Mucosa of rectum (tissue), 2 donors: ENCODE results near the gene LRMDA.

Experiments
- H3K27ac ChIP-seq, 2 donors: one replicate each; pipeline ENCODE4 v1.7.0; 2013; ENCODE audit warnings: inconsistent platforms in 2 of 2, low read depth in 2 of 2, low read length in 2 of 2
- H3K27me3 ChIP-seq, 2 donors: one replicate each; pipeline ENCODE4 v1.7.0; 2013; ENCODE audit warnings: low read length in 2 of 2; ENCODE audit not compliant: control insufficient read depth in 2 of 2, insufficient read depth in 2 of 2
- H3K36me3 ChIP-seq, 2 donors: one replicate each; pipeline ENCODE4 v1.7.0; 2013; ENCODE audit warnings: low read length in 2 of 2; ENCODE audit not compliant: control insufficient read depth in 2 of 2, insufficient read depth in 2 of 2
- H3K4me1 ChIP-seq, 2 donors: one replicate each; pipeline ENCODE4 v1.7.0; 2013; ENCODE audit warnings: low read length in 2 of 2, mild to moderate bottlenecking in 1 of 2; ENCODE audit not compliant: control insufficient read depth in 2 of 2, insufficient read depth in 2 of 2
- H3K4me3 ChIP-seq, 2 donors: one replicate each; pipeline ENCODE4 v1.7.0; 2013; ENCODE audit warnings: low read length in 2 of 2
- H3K9ac ChIP-seq, 2 donors: one replicate each; pipeline ENCODE4 v1.7.0; 2013; ENCODE audit warnings: low read length in 2 of 2, low read depth in 1 of 2, mild to moderate bottlenecking in 1 of 2
- H3K9me3 ChIP-seq, 2 donors: one replicate each; pipeline ENCODE4 v1.7.0; 2013; ENCODE audit warnings: low read length in 2 of 2; ENCODE audit not compliant: control insufficient read depth in 2 of 2
- donor health status: healthy.
- donor health status: Normal muscosa, but diverticular disease.

LRMDA gene

DNA sequence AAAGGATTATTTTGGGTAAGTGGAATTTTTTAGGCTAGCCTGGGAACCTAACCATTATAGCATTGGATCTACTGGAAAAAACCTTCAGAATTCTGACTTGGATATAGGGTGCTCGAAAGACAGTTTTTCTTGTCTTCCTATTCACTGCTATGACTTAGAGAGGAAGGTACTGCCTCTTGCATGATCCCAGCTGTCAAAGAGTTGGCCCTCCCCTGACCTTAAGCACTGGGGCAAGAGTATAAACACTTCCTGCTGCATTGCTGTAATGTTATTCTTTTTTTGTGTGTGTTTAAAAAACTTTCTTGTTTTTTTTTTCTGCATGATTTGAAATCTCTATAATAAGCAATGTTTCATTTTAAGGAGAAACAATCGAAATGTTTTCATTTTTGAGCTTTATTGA is 113.0 kb downstream of the LRMDA start:
- Histone ChIP-seq H3K9me3 (no peaks in the 10 kb centered on the region), H3K4me3 (no peak overlapping the region), H3K9ac (no peak overlapping the region), H3K27me3 (no peaks in the 10 kb centered on the region), H3K27ac (no peak overlapping the region), H3K36me3 (no peaks in the 10 kb centered on the region), H3K4me1 (no peaks in the 10 kb centered on the region)

- Histone ChIP-seq H3K9ac (no peak overlapping the region), H3K27me3 (no peaks in the 10 kb centered on the region), H3K36me3 (no peaks in the 10 kb centered on the region), H3K9me3 (no peaks in the 10 kb centered on the region), H3K4me3 (no peak overlapping the region), H3K4me1 (no peaks in the 10 kb centered on the region), H3K27ac (no peak overlapping the region)
Observed at GRCh38 chr10:75544993-75545706, 113.7 kb downstream of the LRMDA start.

GRCh38 chr10:75546004-75546403 is 114.6 kb downstream of the LRMDA start:
- no peak overlapping the region for H3K4me3 ChIP-seq
- no peak overlapping the region for H3K9ac ChIP-seq
- no peak overlapping the region for H3K27ac ChIP-seq
- H3K4me1 ChIP-seq = no peaks in the 10 kb centered on the region
- H3K27me3 ChIP-seq = no peaks in the 10 kb centered on the region
- no peaks in the 10 kb centered on the region for H3K36me3 ChIP-seq
- no peaks in the 10 kb centered on the region for H3K9me3 ChIP-seq

DNA sequence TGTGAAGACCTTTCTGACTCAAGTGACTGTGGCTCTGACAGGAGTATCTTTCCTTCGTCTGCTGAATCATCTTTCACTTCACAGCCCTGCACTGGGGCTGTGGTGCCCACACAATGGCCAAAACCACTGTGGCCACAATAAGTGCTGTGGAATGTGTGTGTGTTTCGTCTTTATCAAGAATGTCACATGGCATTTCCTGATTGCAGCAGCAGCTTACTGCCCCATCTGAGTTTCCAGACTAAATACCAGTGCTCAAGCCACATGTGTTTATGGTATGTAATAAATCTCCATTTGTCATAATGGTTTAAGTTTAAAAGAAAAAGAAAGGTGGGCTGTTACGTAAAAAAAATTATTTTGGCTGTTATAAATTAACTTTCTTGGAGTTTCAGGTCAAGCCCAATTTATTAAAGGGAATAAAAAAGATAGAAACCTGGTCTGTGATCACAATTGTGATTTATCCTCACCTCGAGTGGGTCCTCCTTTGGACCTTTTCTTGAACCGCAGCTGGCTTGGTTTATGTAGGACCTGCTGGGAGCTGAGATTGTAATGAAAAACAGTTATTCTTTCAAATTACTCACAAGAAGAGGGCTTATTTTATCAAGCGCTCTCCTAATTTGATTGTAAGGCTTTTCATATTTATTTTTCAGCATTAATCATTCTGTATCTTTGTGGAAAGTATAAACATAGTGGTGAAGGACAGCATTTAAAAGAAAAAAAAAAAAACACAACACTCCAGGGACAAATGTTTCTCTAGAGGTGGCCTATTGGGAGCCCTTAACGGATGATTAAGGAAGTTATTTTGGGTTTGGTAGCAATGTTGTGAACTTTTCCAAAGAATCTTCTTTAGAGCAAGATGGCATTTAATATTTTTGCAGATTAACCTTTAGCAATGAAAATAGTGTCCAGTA is 116.2 kb downstream of the LRMDA start:
- no peak overlapping the region for H3K9ac ChIP-seq
- no peaks in the 10 kb centered on the region for H3K27me3 ChIP-seq
- H3K9me3 ChIP-seq = no peaks in the 10 kb centered on the region
- H3K4me3 ChIP-seq = no peak overlapping the region
- no peaks in the 10 kb centered on the region for H3K36me3 ChIP-seq
- no peaks in the 10 kb centered on the region for H3K4me1 ChIP-seq
- no peak overlapping the region for H3K27ac ChIP-seq

GRCh38 chr10:75548356-75548755 is 116.9 kb downstream of the LRMDA start:
- Histone ChIP-seq H3K27me3 (no peaks in the 10 kb centered on the region), H3K4me3 (no peak overlapping the region), H3K4me1 (no peaks in the 10 kb centered on the region), H3K27ac (no peak overlapping the region), H3K9ac (no peak overlapping the region), H3K36me3 (no peaks in the 10 kb centered on the region), H3K9me3 (peaks cover 0 to 2% of the 10 kb centered on the region in 2 donors)

DNA sequence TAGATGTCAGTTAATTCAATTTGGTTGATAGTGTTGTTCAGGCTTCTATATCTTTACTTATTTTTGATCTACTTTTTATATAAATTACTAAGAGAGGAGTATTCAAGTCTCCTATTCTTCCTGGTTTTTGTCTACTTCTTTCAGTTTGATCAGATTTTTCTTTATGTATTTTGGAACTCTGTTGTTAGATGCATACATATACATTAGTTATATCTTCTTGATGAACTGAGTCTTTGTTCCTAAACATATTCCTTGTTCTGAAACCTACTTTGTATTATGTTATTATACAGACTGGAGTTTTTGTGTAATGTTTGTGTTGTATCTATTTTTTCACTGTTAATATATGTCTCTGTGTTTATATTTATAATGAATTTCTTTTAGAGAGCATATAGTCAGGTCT is 118.8 kb downstream of the LRMDA start:
- Histone ChIP-seq H3K4me1 (no peaks in the 10 kb centered on the region), H3K4me3 (no peak overlapping the region), H3K27me3 (no peaks in the 10 kb centered on the region), H3K9me3 (peaks cover 0 to 2% of the 10 kb centered on the region in 2 donors), H3K9ac (no peak overlapping the region), H3K27ac (no peak overlapping the region), H3K36me3 (no peaks in the 10 kb centered on the region)

DNA sequence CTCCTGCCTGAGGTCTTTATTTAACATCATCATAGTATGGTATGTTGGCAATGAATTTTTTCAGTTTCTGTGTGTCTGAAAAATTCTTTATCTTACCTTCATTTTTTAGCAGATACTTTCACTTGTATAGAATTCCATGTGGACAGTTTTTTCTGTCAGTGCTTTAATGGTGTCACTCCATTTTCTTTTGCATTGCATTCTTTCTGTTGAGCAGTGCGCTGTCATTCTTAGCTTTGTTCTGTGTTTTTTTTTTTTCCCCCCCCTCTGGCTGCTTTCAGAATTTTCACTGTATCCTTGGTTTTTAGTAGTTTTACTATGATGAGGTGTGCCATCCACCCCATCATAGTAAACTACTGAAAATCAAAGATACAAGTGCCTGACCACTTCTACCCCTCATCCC is 120.7 kb downstream of the LRMDA start:
- Histone ChIP-seq H3K9ac (no peak overlapping the region), H3K27ac (no peak overlapping the region), H3K4me3 (no peak overlapping the region), H3K27me3 (no peaks in the 10 kb centered on the region), H3K36me3 (no peaks in the 10 kb centered on the region), H3K4me1 (no peaks in the 10 kb centered on the region), H3K9me3 (peaks cover 0 to 2% of the 10 kb centered on the region in 2 donors)

DNA sequence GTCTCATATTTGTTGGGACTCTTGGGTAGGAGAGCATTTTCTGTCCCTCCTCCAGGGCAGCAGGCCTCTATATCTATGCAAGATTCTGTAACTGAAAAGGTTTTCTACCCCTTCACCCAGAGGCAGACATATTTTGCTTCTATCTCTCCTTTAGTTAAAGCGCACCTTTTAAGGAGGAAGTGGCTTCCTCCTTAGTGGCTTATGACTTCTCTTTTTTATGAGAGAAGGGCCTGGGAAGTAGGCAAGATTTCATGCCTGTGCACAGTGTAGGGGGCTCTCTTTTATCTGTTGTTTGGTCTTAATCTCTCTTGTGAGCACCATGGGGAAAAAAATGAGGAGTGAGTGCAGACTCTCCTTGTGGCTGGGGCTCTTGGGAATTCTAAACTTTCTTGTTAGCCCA is 122.1 kb downstream of the LRMDA start:
- Histone ChIP-seq H3K4me3 (no peak overlapping the region), H3K4me1 (no peaks in the 10 kb centered on the region), H3K27ac (no peak overlapping the region), H3K9ac (no peak overlapping the region), H3K27me3 (no peaks in the 10 kb centered on the region), H3K36me3 (no peaks in the 10 kb centered on the region), H3K9me3 (peaks cover 0 to 2% of the 10 kb centered on the region in 2 donors)

DNA sequence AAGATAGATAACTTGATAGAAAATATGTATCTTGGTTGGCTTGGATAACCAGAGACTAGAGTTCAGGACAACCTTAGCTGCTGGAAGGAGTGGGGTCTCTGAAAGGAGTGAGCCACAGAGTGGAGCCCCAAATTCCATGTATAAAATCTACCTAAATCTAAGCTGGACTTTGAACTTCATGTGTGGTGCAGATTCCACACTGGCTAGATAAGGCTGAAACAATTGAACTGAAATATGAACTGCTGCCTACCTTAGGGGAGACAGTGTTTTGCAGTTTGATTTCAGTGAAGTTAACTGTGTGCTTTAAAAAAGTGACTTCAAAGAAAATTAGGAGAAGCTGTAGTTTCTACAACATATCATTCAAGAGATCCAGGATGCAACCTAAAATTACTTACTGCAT is 123.9 kb downstream of the LRMDA start:
- H3K27ac ChIP-seq = no peak overlapping the region
- H3K27me3 ChIP-seq = no peaks in the 10 kb centered on the region
- peaks cover 0 to 2% of the 10 kb centered on the region in 2 donors for H3K9me3 ChIP-seq
- no peaks in the 10 kb centered on the region for H3K4me1 ChIP-seq
- H3K4me3 ChIP-seq = no peak overlapping the region
- H3K9ac ChIP-seq = no peak overlapping the region
- H3K36me3 ChIP-seq = no peaks in the 10 kb centered on the region

GRCh38 chr10:75556320-75556719 is 124.9 kb downstream of the LRMDA start:
- H3K27ac ChIP-seq = no peak overlapping the region
- no peaks in the 10 kb centered on the region for H3K4me1 ChIP-seq
- H3K4me3 ChIP-seq = no peak overlapping the region
- H3K9ac ChIP-seq = no peak overlapping the region
- H3K9me3 ChIP-seq = peaks cover 0 to 2% of the 10 kb centered on the region in 2 donors
- no peaks in the 10 kb centered on the region for H3K27me3 ChIP-seq
- H3K36me3 ChIP-seq = no peaks in the 10 kb centered on the region
